HL-60/S4 treated with phorbol 12-myristate 13-acetate at 8.2 ng/mL for 4 days and 3 days (cell line): ENCODE data around the gene CIT.
"Not testable (repeated sequence)": the region's sequence is repeated elsewhere in the genome, so short reads cannot be mapped to it uniquely, and the experiment has no call there.

Experiments
- in situ Hi-C: fragments of 300-500 bp; cut with MboI; formaldehyde crosslinking; loops from 2 replicates; pipeline ENCODE4 v1.15.0; 2022; ENCODE audit warnings: low sequenced_read_pairs

Gene CIT, protein sequence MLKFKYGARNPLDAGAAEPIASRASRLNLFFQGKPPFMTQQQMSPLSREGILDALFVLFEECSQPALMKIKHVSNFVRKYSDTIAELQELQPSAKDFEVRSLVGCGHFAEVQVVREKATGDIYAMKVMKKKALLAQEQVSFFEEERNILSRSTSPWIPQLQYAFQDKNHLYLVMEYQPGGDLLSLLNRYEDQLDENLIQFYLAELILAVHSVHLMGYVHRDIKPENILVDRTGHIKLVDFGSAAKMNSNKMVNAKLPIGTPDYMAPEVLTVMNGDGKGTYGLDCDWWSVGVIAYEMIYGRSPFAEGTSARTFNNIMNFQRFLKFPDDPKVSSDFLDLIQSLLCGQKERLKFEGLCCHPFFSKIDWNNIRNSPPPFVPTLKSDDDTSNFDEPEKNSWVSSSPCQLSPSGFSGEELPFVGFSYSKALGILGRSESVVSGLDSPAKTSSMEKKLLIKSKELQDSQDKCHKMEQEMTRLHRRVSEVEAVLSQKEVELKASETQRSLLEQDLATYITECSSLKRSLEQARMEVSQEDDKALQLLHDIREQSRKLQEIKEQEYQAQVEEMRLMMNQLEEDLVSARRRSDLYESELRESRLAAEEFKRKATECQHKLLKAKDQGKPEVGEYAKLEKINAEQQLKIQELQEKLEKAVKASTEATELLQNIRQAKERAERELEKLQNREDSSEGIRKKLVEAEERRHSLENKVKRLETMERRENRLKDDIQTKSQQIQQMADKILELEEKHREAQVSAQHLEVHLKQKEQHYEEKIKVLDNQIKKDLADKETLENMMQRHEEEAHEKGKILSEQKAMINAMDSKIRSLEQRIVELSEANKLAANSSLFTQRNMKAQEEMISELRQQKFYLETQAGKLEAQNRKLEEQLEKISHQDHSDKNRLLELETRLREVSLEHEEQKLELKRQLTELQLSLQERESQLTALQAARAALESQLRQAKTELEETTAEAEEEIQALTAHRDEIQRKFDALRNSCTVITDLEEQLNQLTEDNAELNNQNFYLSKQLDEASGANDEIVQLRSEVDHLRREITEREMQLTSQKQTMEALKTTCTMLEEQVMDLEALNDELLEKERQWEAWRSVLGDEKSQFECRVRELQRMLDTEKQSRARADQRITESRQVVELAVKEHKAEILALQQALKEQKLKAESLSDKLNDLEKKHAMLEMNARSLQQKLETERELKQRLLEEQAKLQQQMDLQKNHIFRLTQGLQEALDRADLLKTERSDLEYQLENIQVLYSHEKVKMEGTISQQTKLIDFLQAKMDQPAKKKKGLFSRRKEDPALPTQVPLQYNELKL (N-terminal part only)

DNA sequence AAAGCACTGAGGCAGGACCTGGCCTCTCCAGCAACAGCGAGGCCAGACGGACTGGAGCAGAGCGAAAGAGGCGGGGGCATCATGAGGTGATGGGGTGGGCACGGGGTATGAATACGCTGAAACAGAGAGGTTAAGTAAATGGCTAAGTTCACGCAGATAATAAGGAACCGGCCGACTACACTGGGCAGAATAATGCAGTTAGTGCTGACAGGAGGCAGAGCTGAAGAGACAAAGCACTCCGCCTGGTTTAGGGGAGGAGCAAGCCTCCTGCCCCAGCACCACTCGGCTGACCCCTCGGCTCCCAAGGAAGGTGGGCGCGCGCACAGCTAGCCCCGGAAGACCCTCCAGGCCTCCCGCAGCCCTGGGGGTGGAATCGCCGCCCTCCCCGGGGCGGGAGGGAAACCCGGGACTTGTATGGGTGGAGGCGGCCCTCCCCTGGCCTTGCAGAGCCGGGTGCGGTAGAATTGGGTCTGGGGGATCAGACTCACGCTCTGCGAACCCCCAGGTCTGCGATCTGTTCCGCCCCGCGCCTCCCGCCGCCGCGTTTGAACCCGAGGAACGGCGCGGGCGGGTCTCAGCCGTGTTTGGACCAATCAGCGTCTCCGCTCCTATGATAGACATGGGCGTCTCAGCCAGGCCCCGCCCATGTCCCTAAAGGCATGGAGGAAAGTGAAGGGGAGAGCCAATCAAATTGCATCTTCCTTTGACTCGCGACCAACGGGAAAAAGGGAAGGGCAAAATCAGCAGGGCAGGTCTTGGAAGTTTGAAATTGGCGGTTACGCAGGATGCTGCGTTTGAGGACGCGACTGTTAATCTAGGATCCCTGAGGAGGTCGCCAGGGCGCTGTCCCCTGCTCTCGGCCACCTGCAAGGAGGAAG lies at the start of gene CIT:
Gene CIT (minus strand): TSS at position 560 of the 878 bp plus-strand sequence. CDS start 1,152 bp downstream, outside the sequence.
- in situ Hi-C loops, result no loop called here

- in situ Hi-C loops, result no loop called here
Observed at GRCh38 chr12:119925269-119925668, 48.1 kb upstream of the CIT start.

GRCh38 chr12:119920064-119920463 lies 42.9 kb upstream of the CIT start:
- in situ Hi-C loops, result no loop called here

DNA sequence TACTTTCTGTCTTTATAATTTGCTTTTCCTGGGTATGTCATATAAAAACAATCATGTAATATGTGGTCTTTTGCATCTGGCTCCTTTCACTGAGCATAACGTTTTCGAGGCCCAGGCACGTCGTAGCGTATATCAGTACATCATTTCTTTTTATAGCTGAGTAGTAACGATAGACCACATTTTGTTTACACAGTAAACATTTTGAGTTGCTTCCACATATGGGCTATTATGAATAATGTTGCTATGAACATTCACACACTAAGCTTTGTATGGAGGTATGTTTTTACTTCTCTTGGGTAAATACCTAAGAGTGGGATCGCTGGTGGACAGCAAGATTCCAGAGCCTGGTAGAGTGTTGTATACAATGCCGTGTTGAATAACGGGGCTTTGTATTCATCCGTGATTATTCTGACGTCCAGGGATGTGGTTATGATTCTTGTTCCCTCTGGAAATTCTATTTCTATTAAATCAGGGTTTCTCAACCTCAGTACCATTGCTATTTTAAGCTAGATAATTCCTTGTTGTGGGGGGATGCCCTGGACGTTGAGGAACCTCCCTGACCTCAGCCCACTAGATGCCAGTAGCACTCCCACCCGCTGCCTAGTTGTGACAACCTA lies 38.9 kb upstream of the CIT start:
- in situ Hi-C loops, result no loop called here

DNA sequence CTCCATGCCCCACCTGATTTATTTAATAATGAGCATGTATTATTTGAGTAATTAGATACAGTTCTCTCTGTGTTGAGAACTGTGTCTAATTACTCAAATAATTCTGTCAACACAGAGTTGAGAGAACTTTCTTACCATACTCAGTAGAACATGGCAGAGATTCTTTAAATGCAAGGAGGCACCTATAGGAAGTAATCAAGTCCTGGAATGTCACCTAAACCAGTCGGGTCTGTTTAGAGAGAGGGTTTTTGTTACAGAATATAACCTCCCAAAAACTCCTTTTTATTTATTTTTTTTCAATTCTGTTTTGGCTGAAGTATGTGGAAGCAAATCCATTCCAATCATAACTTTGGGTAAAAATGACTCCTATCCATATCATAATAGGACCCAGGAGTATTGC lies 37.5 kb upstream of the CIT start:
- in situ Hi-C loops, result no loop called here

DNA sequence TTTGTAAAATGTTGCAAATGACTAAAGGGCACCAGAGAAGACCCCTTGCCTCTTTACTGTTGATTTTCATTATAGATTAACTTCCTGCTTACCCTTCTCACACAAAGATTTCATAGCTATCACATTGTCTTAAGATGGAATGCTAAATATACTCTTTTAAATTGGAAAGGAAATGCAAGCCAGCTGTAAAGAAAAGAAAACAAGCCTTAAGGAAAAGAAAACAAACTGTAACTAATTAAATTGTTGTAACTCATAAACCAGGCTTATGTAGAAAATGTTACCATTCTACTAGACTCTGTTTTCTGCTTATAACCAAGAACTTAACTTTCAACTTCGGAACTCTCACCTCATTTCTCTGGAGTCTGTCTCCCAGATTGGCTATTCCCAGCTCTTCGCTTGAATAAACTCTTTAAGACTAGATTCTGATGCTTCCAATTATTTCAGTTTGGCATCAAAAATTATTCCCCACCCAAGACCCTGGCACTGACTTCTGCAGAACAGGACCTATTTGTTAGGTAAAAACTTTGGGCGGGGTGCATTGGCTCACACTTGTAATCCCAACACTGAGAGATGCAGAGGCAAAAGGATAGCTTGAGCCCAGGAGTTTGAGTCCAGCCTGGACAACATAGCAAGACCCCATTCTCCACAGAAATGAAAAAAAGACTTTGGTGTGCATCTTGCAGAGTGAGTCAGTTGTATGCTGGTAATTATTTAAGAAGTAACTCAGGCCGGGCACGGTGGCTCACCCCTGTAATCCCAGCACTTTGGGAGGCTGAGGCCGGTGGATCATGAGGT lies 36.6 kb upstream of the CIT start:
- in situ Hi-C loops, result no loop called here

DNA sequence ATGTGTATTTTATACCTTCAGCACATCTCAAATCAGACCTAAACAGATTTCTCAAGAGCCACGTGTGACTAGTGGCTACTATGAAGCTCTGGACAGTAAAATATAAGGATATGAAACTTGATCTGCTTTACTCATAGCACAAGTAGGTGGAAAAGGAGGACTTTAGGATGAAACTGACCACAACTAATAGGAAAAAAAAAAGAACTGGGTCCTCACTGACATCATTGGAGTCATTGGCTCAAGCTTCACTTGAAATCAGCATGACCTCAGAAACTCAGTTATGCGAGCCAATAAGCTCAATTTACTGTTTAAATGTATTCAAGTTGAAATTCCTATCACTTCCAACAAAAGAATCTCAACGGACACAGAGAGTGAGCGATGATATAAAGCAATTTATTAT lies 34.1 kb upstream of the CIT start:
- in situ Hi-C loops, result no loop called here

GRCh38 chr12:119910586-119910985 lies 33.5 kb upstream of the CIT start:
- in situ Hi-C loops, result no loop called here

DNA sequence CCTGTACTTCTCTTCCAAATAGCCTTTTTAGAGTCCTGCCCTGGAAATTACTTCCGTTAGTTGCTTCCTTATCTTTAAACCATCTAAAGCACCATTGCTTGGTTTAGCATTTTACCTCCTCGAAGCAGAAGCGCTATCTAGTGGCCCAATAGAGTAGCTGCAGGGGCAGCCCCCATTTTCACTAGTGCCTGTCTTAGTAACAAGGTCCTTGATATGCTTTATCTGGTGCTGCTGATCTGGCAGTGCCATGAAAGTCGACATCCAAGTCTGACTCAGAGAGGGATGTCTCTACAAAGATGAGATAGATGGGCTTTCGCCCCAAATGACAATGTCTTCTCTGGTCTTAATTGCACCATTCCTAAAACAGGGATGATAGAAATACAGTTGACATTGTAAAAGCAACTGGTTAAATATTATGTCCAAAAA lies 25.0 kb upstream of the CIT start:
- in situ Hi-C loops, result no loop called here

DNA sequence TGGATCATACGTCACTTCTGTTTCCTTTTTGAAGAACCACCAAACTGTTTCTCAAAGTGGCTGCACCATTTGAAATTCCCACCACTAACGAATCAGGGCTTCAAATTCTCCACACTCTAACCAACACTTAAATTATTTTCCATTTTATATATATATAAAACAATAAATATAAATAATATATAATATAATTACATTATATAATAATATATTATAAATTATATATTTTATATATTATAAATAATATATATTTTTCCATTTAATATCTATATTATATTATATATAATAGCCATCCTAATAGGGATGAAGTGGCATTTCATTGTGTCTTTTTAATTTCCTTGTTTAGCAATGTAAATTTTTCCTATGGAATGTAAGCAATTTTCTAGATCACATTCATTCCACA lies 24.6 kb upstream of the CIT start:
- in situ Hi-C loops, result no loop called here

GRCh38 chr12:119894916-119895315 lies 17.8 kb upstream of the CIT start:
- in situ Hi-C loops, result no loop called here

DNA sequence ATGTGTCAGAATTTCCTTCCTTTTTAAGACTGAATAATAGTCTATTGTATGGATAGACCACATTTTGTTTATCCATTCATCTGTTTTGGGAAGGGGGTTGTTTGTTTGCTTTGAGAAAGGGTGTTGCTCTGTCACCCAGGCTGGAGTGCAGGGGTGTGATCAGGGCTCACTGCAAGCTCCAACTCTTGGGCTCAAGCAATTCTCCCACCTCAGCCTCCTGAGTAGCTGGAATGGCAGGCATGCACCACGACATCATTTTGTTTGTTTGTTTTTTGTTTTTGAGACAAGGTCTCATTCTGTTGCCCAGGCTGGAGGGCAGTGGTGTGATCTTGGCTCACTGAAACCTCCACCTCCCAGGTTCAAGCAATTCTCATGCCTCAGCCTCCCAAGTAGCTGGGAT lies 15.5 kb upstream of the CIT start:
- in situ Hi-C loops, result not testable (repeated sequence)

DNA sequence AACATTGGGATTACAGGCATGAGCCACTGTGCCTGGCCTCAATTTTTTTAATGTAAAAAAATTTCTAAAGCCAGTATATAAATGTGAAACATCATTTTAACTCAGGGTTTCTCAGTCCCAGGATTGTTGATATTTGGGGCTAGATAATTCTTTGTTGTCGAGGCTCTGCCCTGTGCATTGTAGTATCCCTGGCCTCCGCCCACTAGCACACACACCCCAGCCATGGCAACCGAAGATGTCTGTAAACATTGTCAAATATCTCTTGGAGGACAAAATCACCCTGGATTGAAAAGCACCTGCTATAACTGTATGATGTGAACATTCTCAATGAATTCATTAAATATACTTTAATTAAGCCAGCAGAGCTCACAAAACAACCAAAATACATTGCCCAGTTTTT lies 8.4 kb upstream of the CIT start:
- in situ Hi-C loops, result no loop called here

DNA sequence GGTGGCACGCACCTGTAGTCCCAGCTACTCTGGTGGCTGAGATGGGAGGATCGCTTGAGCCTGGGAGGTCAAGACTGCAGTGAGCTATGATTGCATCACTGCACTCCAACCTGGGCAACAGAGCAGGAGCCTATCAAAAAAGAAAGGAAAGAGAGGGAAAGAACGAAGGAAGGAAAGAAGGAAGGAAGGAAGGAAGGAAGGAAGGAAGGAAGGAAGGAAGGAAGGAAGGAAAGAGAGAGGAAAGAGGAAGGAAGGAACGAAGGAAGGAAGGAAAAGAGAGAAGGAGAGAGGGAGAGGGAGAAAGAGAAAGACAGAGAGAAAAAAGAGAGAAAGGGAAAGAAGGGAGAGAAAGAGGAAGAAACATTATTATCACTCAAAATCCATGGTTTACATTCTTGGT lies 6.7 kb upstream of the CIT start:
- in situ Hi-C loops, result not testable (repeated sequence)

DNA sequence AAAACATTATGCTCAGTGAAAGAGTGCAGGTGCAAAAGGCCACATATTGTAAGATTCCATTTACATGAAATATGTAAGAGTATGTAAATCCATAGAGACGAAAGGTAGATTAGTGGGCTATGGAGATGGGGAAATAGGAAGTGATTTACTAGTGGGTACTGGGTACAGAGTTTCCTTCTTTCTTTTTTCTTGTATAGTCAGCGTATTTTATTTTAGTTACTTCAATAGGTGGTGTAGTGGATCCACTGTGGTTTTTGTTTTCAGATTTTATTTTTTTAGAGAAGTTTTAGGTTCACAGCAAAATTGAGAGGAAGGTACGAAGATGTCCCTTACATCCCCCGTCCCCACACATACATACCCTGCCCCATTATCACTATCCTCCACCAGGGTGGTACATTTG lies 6.1 kb upstream of the CIT start:
- in situ Hi-C loops, result no loop called here

DNA sequence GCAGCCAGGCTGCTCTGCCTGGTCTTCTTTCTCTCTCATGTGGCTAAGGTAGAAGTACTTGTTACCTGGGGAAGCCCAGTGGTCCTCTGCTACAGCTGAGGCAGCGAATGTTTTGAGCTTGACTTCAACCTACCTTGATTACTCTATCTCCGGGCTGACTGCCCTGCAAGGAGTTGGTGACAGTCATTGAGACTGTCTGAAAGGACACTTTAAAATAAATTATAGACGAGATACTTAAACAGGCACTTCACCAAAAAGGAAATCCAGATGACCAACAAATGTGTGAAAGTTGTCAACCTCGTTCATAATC lies 474 bp upstream of the CIT start:
- in situ Hi-C loops, result no loop called here

DNA sequence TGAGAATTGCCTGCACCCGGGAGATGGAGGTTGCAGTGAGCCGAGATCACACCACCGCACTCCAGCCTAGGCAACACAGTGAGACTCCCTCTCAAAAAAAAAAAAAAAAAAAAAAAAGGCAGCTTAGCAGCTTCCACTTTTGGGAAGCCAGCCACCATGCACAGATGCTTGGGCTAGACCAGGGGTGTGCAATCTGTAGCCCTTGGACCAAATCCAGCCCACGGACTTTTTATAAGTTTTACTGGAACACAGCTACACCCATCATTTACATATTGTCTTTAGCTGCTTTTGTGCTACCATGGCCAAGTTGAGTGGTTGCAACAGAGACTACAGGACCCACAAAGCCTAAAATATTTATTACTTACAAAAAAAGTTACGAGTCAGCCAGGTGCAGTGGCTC lies 6.7 kb downstream of the CIT start:
- in situ Hi-C loops, result no loop called here

DNA sequence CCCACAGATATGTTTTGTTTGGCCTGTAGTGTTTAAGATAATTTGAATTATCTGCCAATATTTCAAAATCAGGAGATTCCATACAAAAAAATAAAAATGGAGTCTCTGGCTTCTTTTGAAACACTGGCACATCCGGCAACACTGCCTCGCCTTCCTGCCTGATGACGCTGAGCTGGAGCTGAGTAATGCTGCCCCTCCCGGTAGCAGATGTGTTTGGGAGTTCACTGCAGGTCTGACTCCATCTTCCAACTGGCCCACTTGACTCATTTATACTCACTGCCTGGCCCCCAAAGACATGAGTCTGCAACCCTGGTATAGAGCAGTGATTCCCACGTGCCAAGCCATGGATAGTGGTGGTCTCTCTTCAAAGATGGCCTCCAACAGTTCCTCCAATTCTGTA lies 7.4 kb downstream of the CIT start:
- in situ Hi-C loops, result no loop called here

DNA sequence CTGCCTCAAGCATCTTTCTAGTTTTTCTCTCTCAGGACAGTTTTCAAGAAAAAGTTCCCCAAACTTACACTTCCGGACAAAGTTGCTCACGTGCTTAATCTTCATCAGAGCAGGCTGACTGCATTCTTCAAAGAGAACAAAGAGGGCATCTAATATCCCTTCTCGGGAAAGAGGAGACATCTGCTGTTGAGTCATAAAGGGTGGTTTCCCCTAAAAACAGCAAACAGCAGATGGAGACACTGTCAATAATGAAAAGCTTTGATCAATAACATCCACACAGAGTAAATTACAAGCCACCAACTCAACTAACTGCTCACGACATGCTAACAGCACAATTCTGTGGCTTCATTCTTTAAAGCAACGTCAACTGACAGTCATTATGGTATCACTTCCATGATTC lies 8.1 kb downstream of the CIT start:
- in situ Hi-C loops, result no loop called here
